IMR-90 (cell line): Measurements from ENCODE around the gene PBOV1. TPM values are rescaled to one million over a fixed set of nuclear protein-coding genes. Genes with fewer than 3 reads are reported as not detected.

ENCODE experiments used
- ATAC-seq: fragments of 200-7000 bp; cut with Tn5 transposase; 2 replicates; pipeline ENCODE4 v1.9.1; 2020; ENCODE audit warnings: low read depth, mild to moderate bottlenecking, moderate library complexity
- BruUV-seq: library from RNA; stranded (reverse); fragments of 400-500 nt; replicated peaks from 2 replicates; lab custom pipeline; 2021; lab: Mats Ljungman, UMichigan
- CTCF ChIA-PET: fragments of 300-600 bp; formaldehyde crosslinking; extraction: SDS; loops from one replicate; lab custom pipeline; 2021; ENCODE audit warnings: antibody characterized with exemption; lab: Yijun Ruan, JAX
- POLR2A ChIA-PET: fragments of 300-600 bp; sonication (Branson Sonifier 250); formaldehyde crosslinking; loops from one replicate; lab custom pipeline; 2022; ENCODE audit warnings: antibody characterized with exemption; ENCODE audit not compliant: unreplicated experiment; lab: Charles Lee
- DNase-seq: peaks from one replicate; pipeline ENCODE4 v3.0.0; 2013
- H2AFZ ChIP-seq: replicated peaks from 2 replicates; pipeline ENCODE3; 2013; ENCODE audit warnings: low read length, mild to moderate bottlenecking; ENCODE audit not compliant: poor library complexity
- H2AK5ac ChIP-seq: 2 replicates; pipeline ENCODE4 v1.6.1; 2013; ENCODE audit warnings: low read depth, low read length, inconsistent platforms
- H2AK9ac ChIP-seq: replicated peaks from 2 replicates; pipeline ENCODE3; 2013; ENCODE audit warnings: mild to moderate bottlenecking, low read depth, low read length, moderate library complexity; ENCODE audit not compliant: poor library complexity
- H2BK120ac ChIP-seq: 2 replicates; pipeline ENCODE4 v1.6.1; 2013; ENCODE audit warnings: low read depth, low read length, inconsistent platforms
- H2BK15ac ChIP-seq: 3 replicates; pipeline ENCODE4 v1.6.1; 2013; ENCODE audit warnings: low read depth, low read length, inconsistent platforms
- H2BK20ac ChIP-seq: 2 replicates; pipeline ENCODE4 v1.6.1; 2013; ENCODE audit warnings: low read depth, mild to moderate bottlenecking, inconsistent platforms, low read length, moderate library complexity
- H2BK5ac ChIP-seq: 2 replicates; pipeline ENCODE4 v1.6.1; 2013; ENCODE audit warnings: mild to moderate bottlenecking, low read depth, low read length, inconsistent platforms; ENCODE audit not compliant: poor library complexity, severe bottlenecking
- H3K14ac ChIP-seq: replicated peaks from 2 replicates; pipeline ENCODE4 v1.6.1; 2013; ENCODE audit warnings: low read depth, low read length, inconsistent platforms
- H3K18ac ChIP-seq: 2 replicates; pipeline ENCODE4 v1.6.1; 2013; ENCODE audit warnings: low read depth, low read length, control low read depth
- H3K23ac ChIP-seq: 2 replicates; pipeline ENCODE4 v1.6.1; 2013; ENCODE audit warnings: low read depth, low read length, inconsistent platforms
- H3K27ac ChIP-seq: 2 replicates; pipeline ENCODE4 v1.5.1; 2013; ENCODE audit warnings: mild to moderate bottlenecking, control low read depth, low read length; ENCODE audit not compliant: insufficient read depth
- H3K27me3 ChIP-seq: 2 replicates; pipeline ENCODE4 v1.6.1; 2013; ENCODE audit warnings: low read length; ENCODE audit not compliant: control insufficient read depth, insufficient read depth
- H3K36me3 ChIP-seq: 2 replicates; pipeline ENCODE4 v1.6.1; 2013; ENCODE audit warnings: low read length, mixed read lengths; ENCODE audit not compliant: control insufficient read depth, insufficient read depth
- H3K4ac ChIP-seq: 2 replicates; pipeline ENCODE4 v1.6.1; 2013; ENCODE audit warnings: low read depth, low read length, inconsistent platforms
- H3K4me1 ChIP-seq: 2 replicates; pipeline ENCODE4 v1.6.1; 2013; ENCODE audit warnings: low read length, mixed read lengths; ENCODE audit not compliant: control insufficient read depth, insufficient read depth
- H3K4me2 ChIP-seq: 2 replicates; pipeline ENCODE4 v1.6.1; 2013; ENCODE audit warnings: low read depth, mild to moderate bottlenecking, control low read depth, low read length, moderate library complexity
- H3K4me3 ChIP-seq: 2 replicates; pipeline ENCODE4 v1.5.1; 2013; ENCODE audit warnings: low read depth, mild to moderate bottlenecking, control low read depth, low read length, moderate library complexity; ENCODE audit not compliant: insufficient read depth
- H3K56ac ChIP-seq: 2 replicates; pipeline ENCODE4 v1.6.1; 2013; ENCODE audit warnings: low read length, inconsistent platforms; ENCODE audit not compliant: insufficient read depth; ENCODE audit errors: extremely low read depth
- H3K79me1 ChIP-seq, 2 experiments: 2 replicates each; pipeline ENCODE4 v1.6.1; 2013; ENCODE audit warnings: low read length in 2 of 2, inconsistent platforms in 1 of 2, low read depth in 1 of 2
- H3K9ac ChIP-seq: 2 replicates; pipeline ENCODE4 v1.6.1; 2013; ENCODE audit warnings: low read depth, low read length, control low read depth
- H3K9me1 ChIP-seq: 2 replicates; pipeline ENCODE4 v1.6.1; 2013; ENCODE audit warnings: low read length, inconsistent platforms; ENCODE audit not compliant: insufficient read depth
- H3K9me3 ChIP-seq: 2 replicates; pipeline ENCODE4 v1.6.1; 2013; ENCODE audit warnings: low read length; ENCODE audit not compliant: control insufficient read depth, insufficient read depth
- H4K20me1 ChIP-seq: 2 replicates; pipeline ENCODE4 v1.6.1; 2013; ENCODE audit warnings: low read length, inconsistent platforms; ENCODE audit not compliant: insufficient read depth
- H4K5ac ChIP-seq: 2 replicates; pipeline ENCODE4 v1.6.1; 2013; ENCODE audit warnings: mild to moderate bottlenecking, low read depth, low read length, control low read depth
- H4K8ac ChIP-seq, 2 experiments: 2 replicates each; pipeline ENCODE4 v1.6.1; 2013; ENCODE audit warnings: low read depth in 2 of 2, low read length in 2 of 2, control low read depth in 1 of 2, inconsistent platforms in 1 of 2
- H4K91ac ChIP-seq: 2 replicates; pipeline ENCODE4 v1.6.1; 2013; ENCODE audit warnings: low read depth, low read length, inconsistent platforms; ENCODE audit not compliant: insufficient read depth
- MAFK ChIP-seq: IDR thresholded peaks from 2 replicates; pipeline ENCODE4 v1.6.1; 2012; ENCODE audit warnings: low read depth, low read length, improper control_type of control experiment
- MXI1 ChIP-seq: IDR thresholded peaks from 2 replicates; pipeline ENCODE4 v1.6.1; 2012; ENCODE audit warnings: low read depth, mild to moderate bottlenecking, low read length, moderate library complexity, borderline replicate concordance
- NFE2L2 ChIP-seq: fragments of 150-350 bp; IDR thresholded peaks from 2 replicates; pipeline ENCODE4 v1.6.1; 2016; ENCODE audit warnings: low read depth, mild to moderate bottlenecking, low read length
- WGBS, 2 experiments: methylation state at CpG; one replicate each; pipeline versions ENCODE4 v1.1.5 to v1.1.7; 2013; ENCODE audit warnings: missing lambda C conversion rate in 2 of 2; ENCODE audit not compliant: insufficient read length in 1 of 2; ENCODE audit errors: extremely low coverage in 2 of 2; 5-methylcytosine and 5-hydroxymethylcytosine counted together
- dilution Hi-C: fragments of 300-500 bp; cut with HindIII; formaldehyde crosslinking; loops from one replicate; pipeline ENCODE4 v1.14.3; 2018; ENCODE audit warnings: low sequenced_read_pairs; ENCODE audit not compliant: unreplicated experiment
- in situ Hi-C: fragments of 300-500 bp; cut with MboI; formaldehyde crosslinking; loops from 3 replicates; pipeline ENCODE4 v1.14.3; 2019; ENCODE audit warnings: low sequenced_read_pairs, inconsistent platforms, mixed read lengths
- intact Hi-C: fragments of 100-400 bp; cut with micrococcal nuclease; formaldehyde crosslinking; loops from 2 replicates; pipeline ENCODE4 v1.10.0; 2022
- polyA plus RNA-seq, 3 experiments: library from polyadenylated mRNA; depleted of rRNA; stranded (reverse); fragments of >200 nt; gene quantifications; 2 replicates each; pipeline ENCODE4 v1.2.3, GENCODE V29; 2012; ENCODE audit warnings: low replicate concordance in 1 of 3
- total RNA-seq: library from RNA; depleted of rRNA; stranded (reverse); fragments of >200 nt; gene quantifications from 2 replicates; pipeline ENCODE4 v1.2.3, GENCODE V29; 2012
- TF ChIP-seq, protein P1 (sequence below): conservative IDR thresholded peaks from 2 replicates; pipeline ENCODE4 v1.5.1; 2012; ENCODE audit warnings: mild to moderate bottlenecking, low read depth, low read length, improper control_type of control experiment

PBOV1 gene
- total and polyA plus RNA-seq, 2 of the 4 experiments (the other 2 are of a cell fraction), result not detected

DNA sequence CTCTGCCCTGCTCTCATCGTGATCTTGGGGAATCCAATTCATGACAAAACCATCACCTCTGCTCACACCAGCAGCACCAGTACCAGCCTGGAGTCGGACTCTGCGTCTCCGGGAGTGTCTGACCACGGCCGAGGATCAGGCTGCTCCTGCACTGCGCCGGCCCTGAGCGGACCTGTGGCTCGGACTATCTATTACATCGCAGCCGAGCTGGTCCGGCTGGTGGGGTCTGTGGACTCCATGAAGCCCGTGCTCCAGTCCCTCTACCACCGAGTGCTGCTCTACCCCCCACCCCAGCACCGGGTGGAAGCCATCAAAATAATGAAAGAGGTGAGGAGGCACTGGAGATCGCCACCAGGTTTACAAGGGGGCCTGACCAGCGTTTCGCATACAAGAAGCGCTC lies 37.2 kb upstream of the PBOV1 start:
- H3K36me3 ChIP-seq, result no peaks in the 10 kb centered on the region
- H3K9me1 ChIP-seq, result no peaks in the 10 kb centered on the region
- H4K8ac ChIP-seq, result no peak overlapping the region
- no peaks in the 10 kb centered on the region for H3K4me1 ChIP-seq
- H3K56ac ChIP-seq, result no peak overlapping the region
- H3K9ac ChIP-seq, result no peak overlapping the region
- no peaks in the 10 kb centered on the region for H3K79me1 ChIP-seq
- H3K23ac ChIP-seq, result no peak overlapping the region
- H4K91ac ChIP-seq, result no peak overlapping the region
- dilution Hi-C loops (no loop called here), in situ Hi-C loops (no loop called here), intact Hi-C loops (no loop called here)
- no peak overlapping the region for H2AFZ ChIP-seq
- no peak overlapping the region for H2AK9ac ChIP-seq
- H3K18ac ChIP-seq, result no peak overlapping the region
- H4K5ac ChIP-seq, result no peak overlapping the region
- 80% methylated on average over 8 of the region's 20 CpGs; no CpG with 5 or more reads in 1 of the 2 experiments for WGBS, 2 experiments
- no TSS peak for BruUV-seq
- ChIA-PET CTCF (interaction anchor here (0.7 kb wide), 1 partner anchor 12 kb away, joined by 3 read pairs; no protein-coding TSS in a partner anchor), POLR2A (no interaction called here)
- no peak overlapping the region for H2BK15ac ChIP-seq
- no peak overlapping the region for H3K14ac ChIP-seq
- TF ChIP-seq MAFK (no peak), NFE2L2 (no peak), MXI1 (no peak)
- TF ChIP-seq, protein P1, sequence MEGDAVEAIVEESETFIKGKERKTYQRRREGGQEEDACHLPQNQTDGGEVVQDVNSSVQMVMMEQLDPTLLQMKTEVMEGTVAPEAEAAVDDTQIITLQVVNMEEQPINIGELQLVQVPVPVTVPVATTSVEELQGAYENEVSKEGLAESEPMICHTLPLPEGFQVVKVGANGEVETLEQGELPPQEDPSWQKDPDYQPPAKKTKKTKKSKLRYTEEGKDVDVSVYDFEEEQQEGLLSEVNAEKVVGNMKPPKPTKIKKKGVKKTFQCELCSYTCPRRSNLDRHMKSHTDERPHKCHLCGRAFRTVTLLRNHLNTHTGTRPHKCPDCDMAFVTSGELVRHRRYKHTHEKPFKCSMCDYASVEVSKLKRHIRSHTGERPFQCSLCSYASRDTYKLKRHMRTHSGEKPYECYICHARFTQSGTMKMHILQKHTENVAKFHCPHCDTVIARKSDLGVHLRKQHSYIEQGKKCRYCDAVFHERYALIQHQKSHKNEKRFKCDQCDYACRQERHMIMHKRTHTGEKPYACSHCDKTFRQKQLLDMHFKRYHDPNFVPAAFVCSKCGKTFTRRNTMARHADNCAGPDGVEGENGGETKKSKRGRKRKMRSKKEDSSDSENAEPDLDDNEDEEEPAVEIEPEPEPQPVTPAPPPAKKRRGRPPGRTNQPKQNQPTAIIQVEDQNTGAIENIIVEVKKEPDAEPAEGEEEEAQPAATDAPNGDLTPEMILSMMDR, result no peak
- no peak overlapping the region for H2BK120ac ChIP-seq
- ATAC-seq (no peak), DNase-seq (no peak)
- no peak overlapping the region for H2BK5ac ChIP-seq
- H3K4me3 ChIP-seq, result no peak overlapping the region
- H2AK5ac ChIP-seq, result no peak overlapping the region
- H3K9me3 ChIP-seq, result no peaks in the 10 kb centered on the region
- no peak overlapping the region for H3K4ac ChIP-seq
- H4K20me1 ChIP-seq, result no peaks in the 10 kb centered on the region; the same call in 1 of the 2 replicates
- no peak overlapping the region for H2BK20ac ChIP-seq
- H3K27me3 ChIP-seq, result peaks cover 17% of the 10 kb centered on the region
- no peak overlapping the region for H3K27ac ChIP-seq
- H3K4me2 ChIP-seq, result no peak overlapping the region
